Measurements from ENCODE around the gene KLF7. TPM values are rescaled to one million over a fixed set of nuclear protein-coding genes. Genes with fewer than 3 reads are reported as not detected.

The KLF7 gene
- total RNA-seq, 1 donor from 2014 or later = 5.2 TPM

DNA sequence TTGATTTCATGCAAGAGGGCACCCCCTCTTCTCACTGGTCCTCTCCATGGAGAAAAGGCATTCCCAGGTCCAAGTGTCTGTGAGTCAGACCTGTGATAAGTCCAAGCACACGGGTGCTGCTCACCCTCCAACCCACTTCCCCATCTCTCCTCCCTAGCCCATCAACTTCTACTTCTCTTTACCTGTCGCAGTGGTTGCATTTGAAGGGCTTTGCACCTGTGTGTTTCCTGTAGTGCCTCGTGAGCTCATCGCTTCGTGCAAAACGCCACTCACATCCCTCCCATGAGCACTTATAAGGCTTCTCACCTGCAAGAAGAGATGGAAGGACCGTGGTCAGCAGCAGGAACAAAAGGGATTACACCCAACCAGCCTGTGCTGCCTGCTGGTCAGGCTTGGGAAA lies 77.5 kb downstream of the KLF7 start:
- Histone ChIP-seq H4K20me1 (ENCODE audit: low read depth) (no peaks in the 10 kb centered on the region), H3K27ac (no peak overlapping the region), H3K4me2 (peak overlapping the region; percentile 28), H3K27me3 (no peaks in the 10 kb centered on the region), H3K36me3 (no peaks in the 10 kb centered on the region), H2AFZ (replicated peaks) (no peak overlapping the region), H3K79me2 (ENCODE audit: low read depth) (no peaks in the 10 kb centered on the region), H3K9me3 (ENCODE audit: low read depth) (no peaks in the 10 kb centered on the region), H3K9ac (no peak overlapping the region), H3K4me3 (no peak overlapping the region), H3F3A (ENCODE audit: low read depth) (peaks cover 5% of the 10 kb centered on the region), H3K4me1 (peaks cover 33% of the 10 kb centered on the region)
- no peaks in the 10 kb centered on the region for H3K9me3 Mint-ChIP-seq
- no peak overlapping the region for H3K27ac Mint-ChIP-seq
- DNase-seq (ENCODE audit: low spot score) = no peak
- peaks cover 20% of the 10 kb centered on the region for H3K4me1 Mint-ChIP-seq
- no peak overlapping the region for H3K4me3 Mint-ChIP-seq
- peaks cover 1% of the 10 kb centered on the region for H3K27me3 Mint-ChIP-seq (ENCODE audit: insufficient read depth, low read depth)
- H3K36me3 Mint-ChIP-seq = peaks cover 26% of the 10 kb centered on the region
- TF ChIP-seq CTCF (IDR thresholded peaks at IDR 0.05) (no peak), EZH2 (IDR thresholded peaks at IDR 0.05) (no peak), EZH2phosphoT487 (IDR thresholded peaks at IDR 0.05) (no peak)

- H3K4me1 ChIP-seq = peaks cover 27% of the 10 kb centered on the region
- Mint-ChIP-seq H3K36me3 (peaks cover 26% of the 10 kb centered on the region), H3K9me3 (no peaks in the 10 kb centered on the region), H3K27ac (no peak overlapping the region), H3K27me3 (ENCODE audit: insufficient read depth, low read depth) (no peaks in the 10 kb centered on the region), H3K4me1 (peaks cover 19% of the 10 kb centered on the region), H3K4me3 (no peak overlapping the region)
- H4K20me1 ChIP-seq (ENCODE audit: low read depth) = no peaks in the 10 kb centered on the region
- H3F3A ChIP-seq (ENCODE audit: low read depth) = peaks cover 5% of the 10 kb centered on the region
- no peak overlapping the region for H3K4me2 ChIP-seq
- H3K4me3 ChIP-seq = no peak overlapping the region
- H3K79me2 ChIP-seq (ENCODE audit: low read depth) = no peaks in the 10 kb centered on the region
- no peaks in the 10 kb centered on the region for H3K9me3 ChIP-seq (ENCODE audit: low read depth)
- H3K27me3 ChIP-seq = no peaks in the 10 kb centered on the region
- H3K9ac ChIP-seq = no peak overlapping the region
- TF ChIP-seq CTCF (IDR thresholded peaks at IDR 0.05) = no peak
- no peak for TF ChIP-seq EZH2phosphoT487 (IDR thresholded peaks at IDR 0.05)
- no peak for TF ChIP-seq EZH2 (IDR thresholded peaks at IDR 0.05)
- no peak for DNase-seq (ENCODE audit: low spot score)
- H2AFZ ChIP-seq (replicated peaks) = no peak overlapping the region
- H3K27ac ChIP-seq = no peak overlapping the region
- no peaks in the 10 kb centered on the region for H3K36me3 ChIP-seq
Observed at GRCh38 chr2:207087046-207087902, 78.5 kb downstream of the KLF7 start.

GRCh38 chr2:207086136-207086535 lies 79.6 kb downstream of the KLF7 start:
- Mint-ChIP-seq H3K4me3 (no peak overlapping the region), H3K27me3 (ENCODE audit: insufficient read depth, low read depth) (no peaks in the 10 kb centered on the region), H3K36me3 (peaks cover 30% of the 10 kb centered on the region), H3K4me1 (peaks cover 19% of the 10 kb centered on the region), H3K9me3 (no peaks in the 10 kb centered on the region), H3K27ac (no peak overlapping the region)
- peaks cover 27% of the 10 kb centered on the region for H3K4me1 ChIP-seq
- H3K27ac ChIP-seq = no peak overlapping the region
- TF ChIP-seq EZH2phosphoT487 (IDR thresholded peaks at IDR 0.05) = no peak
- no peak for TF ChIP-seq EZH2 (IDR thresholded peaks at IDR 0.05)
- TF ChIP-seq CTCF (IDR thresholded peaks at IDR 0.05) = no peak
- H3K4me2 ChIP-seq = no peak overlapping the region
- no peak overlapping the region for H3K9ac ChIP-seq
- no peaks in the 10 kb centered on the region for H3K9me3 ChIP-seq (ENCODE audit: low read depth)
- no peak for DNase-seq (ENCODE audit: low spot score)
- H3K36me3 ChIP-seq = no peaks in the 10 kb centered on the region
- no peak overlapping the region for H2AFZ ChIP-seq (replicated peaks)
- H3K27me3 ChIP-seq = no peaks in the 10 kb centered on the region
- no peaks in the 10 kb centered on the region for H3K79me2 ChIP-seq (ENCODE audit: low read depth)
- peaks cover 5% of the 10 kb centered on the region for H3F3A ChIP-seq (ENCODE audit: low read depth)
- H4K20me1 ChIP-seq (ENCODE audit: low read depth) = no peaks in the 10 kb centered on the region
- no peak overlapping the region for H3K4me3 ChIP-seq

Measured in neural progenitor cell (in vitro differentiated cells).